ENCODE results near the gene SLCO2B1. TPM values are rescaled to one million over a fixed set of nuclear protein-coding genes. Genes with fewer than 3 reads are reported as not detected.

Gene SLCO2B1
- total and polyA plus RNA-seq, 2 experiments from 2014 or later, result not detected

GRCh38 chr11:75249704-75250103 is 98.8 kb downstream of the SLCO2B1 start:
- DNase-seq (ENCODE audit: low spot score) (no peak), ATAC-seq (no peak)
- no peaks in the 10 kb centered on the region for H3K4me1 Mint-ChIP-seq
- Histone ChIP-seq H2AFZ (no peak overlapping the region), H3K36me3 (ENCODE audit: insufficient read depth) (no peaks in the 10 kb centered on the region), H3K9me2 (ENCODE audit: insufficient read depth) (0 out of 2 replicates have a peak, but pooled peaks cover 2% of the 10 kb centered on the region), H3K4me3 (no peak overlapping the region), H3K27me3 (ENCODE audit: insufficient read depth) (peaks cover 7% of the 10 kb centered on the region), H3K27ac (ENCODE audit: low read depth) (no peak overlapping the region), H4K20me1 (replicated peaks; ENCODE audit: insufficient read depth) (no peaks in the 10 kb centered on the region), H3K4me1 (ENCODE audit: insufficient read depth) (no peaks in the 10 kb centered on the region), H3K4me2 (no peak overlapping the region), H3K79me2 (replicated peaks; ENCODE audit: insufficient read depth) (no peaks in the 10 kb centered on the region), H3F3A (replicated peaks; ENCODE audit: low read depth) (no peaks in the 10 kb centered on the region)
- H3K27me3 Mint-ChIP-seq (ENCODE audit: insufficient read depth, low read depth, poor library complexity), result peaks cover 11% of the 10 kb centered on the region
- H3K27ac Mint-ChIP-seq, result no peak overlapping the region
- no peak for TF ChIP-seq NANOG (IDR thresholded peaks at IDR 0.05; ENCODE audit: borderline replicate concordance)
- no peak for TF ChIP-seq CTCF (conservative IDR thresholded peaks at IDR 0.05; ENCODE audit: low read depth in 2 of 2)
- TF ChIP-seq REST (IDR thresholded peaks at IDR 0.05; ENCODE audit: unreplicated experiment), result no peak
- TF ChIP-seq EZH2 (IDR thresholded peaks at IDR 0.05; ENCODE audit: low read depth, unreplicated experiment), result no peak
- no peak for TF ChIP-seq POLR2AphosphoS5 (IDR thresholded peaks at IDR 0.05; ENCODE audit: low read depth)
- TF ChIP-seq EZH2phosphoT487 (IDR thresholded peaks at IDR 0.05; ENCODE audit: unreplicated experiment), result no peak
- TF ChIP-seq CREB1 (CRISPR knock-in tag; IDR thresholded peaks at IDR 0.05; ENCODE audit: low read depth), result no peak
- TF ChIP-seq ZNF331 (CRISPR knock-in tag; IDR thresholded peaks at IDR 0.05; ENCODE audit: low read depth), result no peak
- TF ChIP-seq ETS1 (IDR thresholded peaks at IDR 0.05), result no peak
- TF ChIP-seq ZNF114 (CRISPR knock-in tag; IDR thresholded peaks at IDR 0.05), result no peak
- no peak for TF ChIP-seq JUNB (IDR thresholded peaks at IDR 0.05; ENCODE audit: unreplicated experiment)
- no peak overlapping the region for H3K4me3 Mint-ChIP-seq
- no peaks in the 10 kb centered on the region for H3K36me3 Mint-ChIP-seq (ENCODE audit: low read depth)
- peaks cover 18% of the 10 kb centered on the region for H3K9me3 Mint-ChIP-seq
